GM13977 (cell line): ENCODE data around the gene CLINT1.

Experiments used
- DNase-seq: peaks from one replicate; pipeline ENCODE4 v3.0.0; 2012; ENCODE audit warnings: low spot score
- in situ Hi-C: fragments of 300-500 bp; cut with MboI; formaldehyde crosslinking; loops from one replicate; pipeline ENCODE4 v1.12.0; 2022; ENCODE audit warnings: low sequenced_read_pairs, low pct_unique_long_range_greater_than_20kb, mixed read lengths, inconsistent platforms; ENCODE audit not compliant: unreplicated experiment
- TF ChIP-seq, protein P1 (sequence below): IDR thresholded peaks from 2 replicates; pipeline ENCODE4 v1.5.1; 2012; ENCODE audit warnings: mild to moderate bottlenecking, control low read depth; ENCODE audit not compliant: insufficient read depth; ENCODE audit errors: extremely low read depth, missing control alignments

The CLINT1 gene

DNA sequence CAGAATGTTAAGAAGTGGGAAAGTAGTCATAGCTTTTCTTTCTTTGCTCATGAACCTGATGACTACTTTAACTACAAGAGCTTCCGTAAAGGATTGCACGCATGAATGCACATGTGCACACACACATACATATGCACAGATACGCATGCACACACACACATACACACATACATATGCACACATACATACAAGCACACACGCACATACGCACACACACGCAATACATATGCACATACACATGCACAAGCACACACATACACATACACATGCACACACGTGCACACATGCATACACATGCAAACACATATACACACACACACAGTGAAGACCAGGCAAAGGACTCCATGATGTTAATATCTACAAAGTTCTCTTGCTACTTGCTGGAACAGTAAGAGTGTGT is 92.5 kb downstream of the CLINT1 start:
- in situ Hi-C loops = no loop called here
- TF ChIP-seq, protein P1, sequence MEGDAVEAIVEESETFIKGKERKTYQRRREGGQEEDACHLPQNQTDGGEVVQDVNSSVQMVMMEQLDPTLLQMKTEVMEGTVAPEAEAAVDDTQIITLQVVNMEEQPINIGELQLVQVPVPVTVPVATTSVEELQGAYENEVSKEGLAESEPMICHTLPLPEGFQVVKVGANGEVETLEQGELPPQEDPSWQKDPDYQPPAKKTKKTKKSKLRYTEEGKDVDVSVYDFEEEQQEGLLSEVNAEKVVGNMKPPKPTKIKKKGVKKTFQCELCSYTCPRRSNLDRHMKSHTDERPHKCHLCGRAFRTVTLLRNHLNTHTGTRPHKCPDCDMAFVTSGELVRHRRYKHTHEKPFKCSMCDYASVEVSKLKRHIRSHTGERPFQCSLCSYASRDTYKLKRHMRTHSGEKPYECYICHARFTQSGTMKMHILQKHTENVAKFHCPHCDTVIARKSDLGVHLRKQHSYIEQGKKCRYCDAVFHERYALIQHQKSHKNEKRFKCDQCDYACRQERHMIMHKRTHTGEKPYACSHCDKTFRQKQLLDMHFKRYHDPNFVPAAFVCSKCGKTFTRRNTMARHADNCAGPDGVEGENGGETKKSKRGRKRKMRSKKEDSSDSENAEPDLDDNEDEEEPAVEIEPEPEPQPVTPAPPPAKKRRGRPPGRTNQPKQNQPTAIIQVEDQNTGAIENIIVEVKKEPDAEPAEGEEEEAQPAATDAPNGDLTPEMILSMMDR = no peak

DNA sequence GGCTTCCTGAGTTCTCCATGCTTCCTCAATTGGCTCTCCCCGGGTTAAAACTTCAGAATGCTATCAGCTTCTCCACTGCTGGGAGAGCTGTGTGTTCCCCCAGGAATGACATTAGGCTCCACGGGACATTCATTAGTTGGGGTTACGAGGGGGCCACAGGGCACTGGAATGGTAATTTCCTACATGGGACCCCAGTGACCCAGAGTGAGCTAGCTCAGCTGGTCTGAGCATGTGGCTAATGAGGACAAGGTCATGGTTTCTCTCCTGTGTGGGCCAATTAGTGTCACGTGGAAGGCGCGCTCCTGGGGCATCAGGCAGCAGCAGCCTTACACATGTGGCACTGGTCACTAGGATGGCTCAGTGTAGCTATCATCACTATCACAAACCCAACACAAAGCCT is 94.4 kb downstream of the CLINT1 start:
- DNase-seq = no peak
- in situ Hi-C loops = no loop called here
- TF ChIP-seq, protein P1 = no peak

More for the DNA sequence above, 92.5 kb downstream of the CLINT1 start:
- no peak for DNase-seq

DNA sequence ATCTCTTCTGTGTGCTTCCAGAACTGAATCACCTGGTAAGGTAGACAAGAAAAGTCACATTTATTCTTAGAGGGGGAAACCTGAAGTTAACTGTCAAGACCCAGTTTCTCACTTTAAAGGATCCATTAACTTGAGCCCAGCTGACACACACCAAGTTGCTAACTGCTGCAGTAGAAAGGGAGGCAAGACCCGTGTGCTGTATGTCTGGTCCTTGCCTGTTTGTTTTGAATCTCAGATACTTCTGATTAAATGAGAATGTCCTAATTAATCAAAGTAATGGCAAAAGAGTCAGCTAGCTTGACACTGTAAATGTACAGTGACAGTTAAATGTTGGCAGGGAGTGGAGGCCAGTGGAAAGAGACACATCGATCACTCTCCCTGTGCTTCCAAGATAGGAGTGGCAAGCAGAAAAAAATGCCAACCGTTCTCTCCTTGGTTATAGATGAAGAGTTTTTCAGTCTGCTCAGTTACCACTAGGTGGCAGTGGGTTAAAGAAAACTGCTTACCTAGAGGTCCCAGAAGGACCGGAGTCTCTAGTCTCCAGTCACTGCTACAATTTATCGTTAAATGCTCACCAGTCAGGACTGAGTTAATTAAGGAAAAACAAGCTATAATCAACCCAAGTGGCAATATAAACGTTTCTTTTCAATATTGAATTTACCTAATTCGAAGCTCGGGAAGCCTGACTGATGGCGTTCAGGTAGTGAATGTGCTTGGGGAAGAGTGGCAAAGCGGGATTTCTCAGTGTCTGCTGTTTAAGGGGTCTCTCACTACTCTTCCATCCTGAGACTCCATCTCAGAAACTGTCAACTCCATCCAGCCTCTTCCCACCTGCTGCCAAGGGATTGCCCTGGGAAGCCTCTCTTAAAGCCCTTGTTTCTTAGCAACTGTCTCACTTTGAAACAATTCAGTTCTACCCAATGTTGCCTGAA is 97.0 kb downstream of the CLINT1 start:
- peak; percentile 74 for DNase-seq
- TF ChIP-seq, protein P1 = peak; percentile 72
- in situ Hi-C loops = no loop called here

DNA sequence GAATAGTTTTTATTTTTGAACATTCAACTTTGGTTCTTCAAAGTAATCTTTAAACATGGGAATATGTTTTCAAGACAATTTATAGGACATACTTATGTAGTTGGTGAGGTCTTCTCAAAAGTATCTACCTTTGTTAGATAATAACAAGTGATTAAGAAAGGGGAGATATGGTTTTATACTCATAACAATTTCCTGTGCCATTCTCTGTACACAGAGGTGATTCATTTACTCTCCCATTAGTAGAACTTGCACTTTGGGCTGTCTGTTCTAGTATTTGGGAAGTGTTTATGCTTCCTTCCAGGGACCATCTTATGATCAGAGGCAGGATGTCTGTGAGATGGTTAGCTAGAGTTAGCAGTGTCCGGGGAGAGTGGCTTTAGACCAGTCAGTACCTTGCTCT is 100.2 kb downstream of the CLINT1 start:
- DNase-seq = no peak
- in situ Hi-C loops = no loop called here
- TF ChIP-seq, protein P1 = no peak

DNA sequence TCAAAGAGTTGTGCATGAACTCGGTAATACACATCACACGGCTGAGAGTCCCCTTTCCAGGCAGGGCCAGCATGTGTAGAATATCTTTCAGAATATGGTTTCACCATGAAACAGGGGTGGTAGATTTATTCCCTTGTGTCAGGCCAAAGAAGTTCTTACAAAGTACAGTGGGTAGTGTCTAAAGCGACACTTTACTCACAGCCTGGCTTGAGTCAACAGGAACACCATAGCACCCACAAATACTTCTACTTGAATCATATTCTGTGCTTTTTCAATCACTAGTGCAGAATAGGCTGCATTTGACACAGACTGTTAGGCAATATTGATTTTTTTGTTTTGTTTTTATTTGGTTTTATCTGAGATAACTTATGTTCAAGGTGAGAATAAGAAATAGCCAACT is 102.8 kb downstream of the CLINT1 start:
- in situ Hi-C loops = no loop called here
- DNase-seq = no peak
- TF ChIP-seq, protein P1 = no peak

DNA sequence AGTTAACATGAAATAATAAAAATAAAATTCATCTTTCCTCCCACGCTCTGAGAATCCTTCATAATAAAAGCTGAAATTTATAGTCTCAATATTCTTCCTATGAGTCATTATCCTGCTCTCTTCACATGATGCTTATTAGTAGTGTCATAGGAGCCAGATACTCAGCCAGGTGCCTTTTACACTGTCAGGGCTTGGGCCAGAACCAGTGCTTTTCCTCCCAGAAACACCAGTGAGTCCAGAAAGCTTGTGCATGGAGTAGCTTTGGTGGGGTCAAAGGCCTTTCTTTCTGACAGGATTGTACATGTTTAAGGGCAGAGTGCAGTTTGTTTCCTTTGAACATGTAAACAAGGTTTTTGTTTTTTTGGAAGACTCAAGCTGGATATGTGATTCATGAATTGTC is 108.6 kb downstream of the CLINT1 start:
- in situ Hi-C loops = no loop called here
- TF ChIP-seq, protein P1 = no peak
- no peak for DNase-seq
